GM10248 (cell line): Measurements from ENCODE around the gene TRIM2.

Experiments used
- CTCF ChIA-PET: fragments of 300-600 bp; sonication (Branson Sonifier 250); formaldehyde crosslinking; extraction: SDS; loops from one replicate; lab custom pipeline; 2021; ENCODE audit warnings: antibody characterized with exemption; lab: Yijun Ruan, JAX
- POLR2A ChIA-PET: fragments of 350-650 bp; sonication (Branson Sonifier 250); formaldehyde crosslinking; extraction: SDS; loops from one replicate; lab custom pipeline; 2020; ENCODE audit warnings: antibody characterized with exemption; lab: Yijun Ruan, JAX
- DNase-seq: peaks from one replicate; pipeline ENCODE4 v3.0.0; 2012; ENCODE audit errors: extremely low spot score
- CTCF ChIP-seq: IDR thresholded peaks from 2 replicates; pipeline ENCODE4 v1.5.1; 2012; ENCODE audit warnings: mild to moderate bottlenecking, low read depth; ENCODE audit errors: extremely low read depth, missing control alignments, control extremely low read depth

The TRIM2 gene

GRCh38 chr4:153204247-153204671 lies at the start of gene TRIM2:
Gene TRIM2, plus strand, starts transcription at chr4:153204443. Its CDS starts 88 bp downstream, at chr4:153204531.
- no peak for TF ChIP-seq CTCF
- CTCF ChIA-PET: interaction anchor here (1.0 to 2.0 kb wide), 3 partner anchors 13 to 76 kb away, joined by 3 to 7 read pairs (median 3); no protein-coding TSS in a partner anchor
- DNase-seq: no peak
- POLR2A ChIA-PET: no interaction called here

GRCh38 chr4:153155686-153156085 lies 48.6 kb upstream of the TRIM2 start:
- ChIA-PET CTCF (interaction anchor here (0.7 to 1.5 kb wide), 4 partner anchors 13 to 594 kb away, joined by 3 to 5 read pairs (median 3); no protein-coding TSS in a partner anchor), POLR2A (no interaction called here)
- no peak for TF ChIP-seq CTCF
- DNase-seq: no peak

- DNase-seq: no peak
- CTCF ChIA-PET: interaction anchor here (0.7 to 2.7 kb wide), 5 partner anchors 11 to 593 kb away, joined by 3 to 6 read pairs (median 3); no protein-coding TSS in a partner anchor
- peak; percentile 29 for TF ChIP-seq CTCF
- POLR2A ChIA-PET: no interaction called here
Observed at GRCh38 chr4:153156263-153156662, 48.0 kb upstream of the TRIM2 start.

- DNase-seq: no peak
- ChIA-PET CTCF (interaction anchor here (1.0 to 2.7 kb wide), 3 partner anchors 11 to 593 kb away, joined by 3 to 6 read pairs (median 5); no protein-coding TSS in a partner anchor), POLR2A (no interaction called here)
- TF ChIP-seq CTCF: no peak
Observed at GRCh38 chr4:153156721-153157120, 47.5 kb upstream of the TRIM2 start.

GRCh38 chr4:153159016-153159415 lies 45.2 kb upstream of the TRIM2 start:
- CTCF ChIA-PET: interaction anchor here (1.3 to 3.9 kb wide), 5 partner anchors 11 to 32 kb away, joined by 3 to 19 read pairs (median 6); no protein-coding TSS in a partner anchor
- no peak for TF ChIP-seq CTCF
- POLR2A ChIA-PET: no interaction called here
- no peak for DNase-seq

- TF ChIP-seq CTCF: no peak
- CTCF ChIA-PET: interaction anchor here (0.9 to 3.9 kb wide), 5 partner anchors 11 to 33 kb away, joined by 3 to 19 read pairs (median 3); no protein-coding TSS in a partner anchor
- no peak for DNase-seq
- POLR2A ChIA-PET: no interaction called here
Observed at GRCh38 chr4:153159728-153160221, 44.5 kb upstream of the TRIM2 start.
